GM18519 (cell line): ENCODE results near the gene CD74.
"Not testable (repeated sequence)": the region's sequence is repeated elsewhere in the genome, so short reads cannot be mapped to it uniquely, and the experiment has no call there.

ENCODE experiments used
- ATAC-seq: cut with Tn5 transposase; IDR thresholded peaks from one replicate; pipeline ENCODE4 v1.9.1; 2021; ENCODE audit warnings: mild to moderate bottlenecking, moderate library complexity; ENCODE audit not compliant: unreplicated experiment, low FRiP score

Gene CD74

GRCh38 chr5:150442699-150443080, 30.0 kb upstream of the CD74 start:
- no peak for ATAC-seq

DNA sequence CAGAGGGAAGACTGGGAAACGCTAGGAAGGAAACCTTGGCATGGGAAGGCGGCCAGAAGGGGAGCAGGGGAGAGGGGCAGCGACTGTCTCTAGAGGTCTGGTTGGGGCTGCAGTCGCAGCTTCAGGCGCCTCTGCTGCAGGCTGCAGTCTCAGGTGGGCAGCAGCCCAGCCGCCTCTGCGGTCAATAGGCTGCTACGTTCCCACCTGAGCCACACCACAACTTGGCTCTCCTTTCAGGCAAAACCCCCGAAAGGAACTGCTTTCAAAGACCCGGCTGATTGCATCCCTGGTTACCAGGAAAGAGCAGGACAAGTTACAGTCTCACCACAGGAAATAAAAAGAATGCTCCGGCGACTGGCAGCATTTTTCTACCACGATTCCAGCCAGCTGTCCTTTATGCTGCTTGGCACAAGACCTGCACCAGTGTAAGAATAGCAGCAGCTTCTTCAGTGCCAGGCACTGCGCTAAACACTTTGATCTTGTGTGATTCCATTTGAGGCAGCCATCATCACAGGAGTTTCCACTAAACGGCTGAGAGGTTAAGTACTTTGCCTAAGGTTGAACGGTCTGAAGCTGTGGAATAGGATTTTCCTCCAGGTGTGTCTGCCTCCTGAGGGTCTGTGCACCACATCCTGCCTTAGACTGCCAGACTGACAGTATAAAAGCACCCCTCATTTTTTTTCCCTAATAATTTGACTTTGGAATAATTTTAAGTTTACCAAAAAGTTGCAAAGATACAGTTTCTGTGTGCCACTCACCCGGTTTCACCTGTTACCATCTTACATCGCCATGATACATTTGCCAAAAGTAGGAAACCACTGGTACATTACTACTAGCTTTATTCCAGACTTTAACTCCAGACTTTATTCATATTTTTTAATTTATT, 29.3 kb upstream of the CD74 start:
- no peak for ATAC-seq

DNA sequence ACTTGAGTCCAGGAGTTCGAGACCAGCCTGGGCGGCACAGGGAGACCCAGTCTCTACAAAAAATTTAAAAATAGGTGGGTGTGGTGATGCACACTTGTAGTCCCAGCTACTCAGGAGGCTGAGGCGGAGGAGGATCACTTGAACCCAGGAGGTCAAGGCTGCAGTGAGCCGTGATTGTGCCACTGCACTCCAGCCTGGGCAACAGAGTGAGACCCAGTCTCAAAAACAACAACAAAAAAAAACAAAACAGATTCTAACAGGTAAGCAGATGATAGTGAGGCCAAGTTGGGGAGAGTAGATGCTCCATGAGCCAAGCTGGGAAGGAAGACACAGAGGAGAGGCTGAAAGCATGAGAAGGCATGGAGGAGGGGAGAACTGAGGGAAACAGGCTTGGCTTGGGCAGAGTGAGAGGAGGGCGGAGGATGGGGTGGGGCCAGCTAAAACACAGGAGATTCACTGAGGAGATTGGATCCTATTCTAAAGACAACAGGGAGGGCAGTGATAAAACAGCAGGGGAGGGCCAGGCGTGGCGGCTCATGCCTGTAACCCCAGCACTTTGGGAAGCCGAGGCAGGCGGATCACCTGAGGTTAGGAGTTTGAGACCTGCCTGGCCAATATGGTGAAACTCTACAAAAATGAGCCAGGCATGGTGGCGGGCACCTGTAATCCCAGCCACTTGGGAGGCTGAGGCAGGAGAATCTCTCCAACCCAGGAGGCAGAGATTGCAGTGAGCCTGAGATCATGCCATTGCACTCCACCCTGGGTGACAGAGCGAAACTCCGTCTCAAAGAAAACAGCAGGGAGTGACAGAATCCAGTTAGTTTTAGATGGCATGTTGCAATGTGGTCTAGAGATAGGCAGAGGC, 28.5 kb upstream of the CD74 start:
- no peak for ATAC-seq

- ATAC-seq: no peak
These were observed 26.3 kb upstream of the CD74 start for GRCh38 chr5:150438873-150439546.

DNA sequence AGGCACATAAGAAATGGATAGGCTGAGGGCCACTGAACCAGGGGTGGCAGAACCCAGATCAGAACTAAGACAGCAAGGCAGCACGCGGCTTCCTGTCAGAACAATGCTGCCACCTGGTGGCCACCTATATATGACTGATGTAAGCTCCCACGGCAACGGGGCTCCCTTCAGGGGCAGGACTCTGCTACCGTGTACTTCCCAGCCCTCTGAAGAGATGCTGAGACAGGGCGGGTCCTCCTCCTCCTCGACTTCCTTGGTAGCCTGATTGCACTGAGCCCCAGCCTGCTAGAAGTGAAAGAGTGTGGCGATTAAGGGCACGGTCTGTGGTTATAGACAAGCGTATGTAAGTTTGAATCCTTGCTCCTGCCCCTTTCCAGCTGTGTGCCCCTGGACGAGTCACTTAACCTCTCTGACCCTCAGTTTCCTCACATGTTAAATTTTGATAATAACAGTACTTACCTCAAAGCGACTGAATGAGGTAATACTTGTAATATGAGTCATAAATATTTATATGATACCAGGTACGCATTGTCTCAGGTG, 23.5 kb upstream of the CD74 start:
- peak; percentile 91 for ATAC-seq

DNA sequence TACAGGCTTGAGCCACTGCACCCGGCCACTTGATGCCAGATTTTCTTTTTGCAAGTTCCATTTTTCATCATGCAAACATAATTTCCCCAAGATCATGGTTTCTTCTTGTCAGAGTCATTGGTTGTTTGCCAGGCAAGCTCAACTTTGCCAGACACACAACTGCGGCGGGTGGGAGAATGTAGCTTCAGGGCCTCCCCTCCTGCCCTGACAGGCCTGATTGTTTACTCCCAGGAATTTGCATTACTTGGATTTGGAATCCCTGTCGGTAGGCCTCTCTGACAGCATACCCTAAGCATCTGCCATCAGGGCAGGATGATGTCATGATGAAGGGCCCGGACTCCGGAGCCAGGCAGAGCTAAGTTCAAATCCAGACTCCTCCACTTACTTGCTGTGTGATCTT, 21.8 kb upstream of the CD74 start:
- no peak for ATAC-seq

DNA sequence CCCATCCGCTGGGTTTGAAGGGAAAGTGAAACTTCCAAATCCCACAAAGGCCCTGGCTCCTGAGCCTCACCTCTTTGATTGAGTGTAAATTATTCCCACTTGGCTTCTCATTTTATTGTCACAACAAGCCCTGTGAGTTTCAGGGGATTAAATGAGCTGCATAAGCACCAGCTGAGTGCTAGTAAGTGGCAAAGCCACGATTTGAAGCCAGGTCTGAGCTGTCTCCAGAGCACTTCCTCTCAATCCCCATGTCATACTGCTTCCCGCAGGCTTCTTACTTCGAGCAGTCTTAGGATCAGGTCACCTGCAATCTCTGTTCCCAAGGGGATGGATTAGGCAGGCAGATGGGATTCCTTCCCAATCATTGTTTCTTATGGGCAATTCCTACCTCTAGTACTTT, 18.9 kb upstream of the CD74 start:
- ATAC-seq: no peak

DNA sequence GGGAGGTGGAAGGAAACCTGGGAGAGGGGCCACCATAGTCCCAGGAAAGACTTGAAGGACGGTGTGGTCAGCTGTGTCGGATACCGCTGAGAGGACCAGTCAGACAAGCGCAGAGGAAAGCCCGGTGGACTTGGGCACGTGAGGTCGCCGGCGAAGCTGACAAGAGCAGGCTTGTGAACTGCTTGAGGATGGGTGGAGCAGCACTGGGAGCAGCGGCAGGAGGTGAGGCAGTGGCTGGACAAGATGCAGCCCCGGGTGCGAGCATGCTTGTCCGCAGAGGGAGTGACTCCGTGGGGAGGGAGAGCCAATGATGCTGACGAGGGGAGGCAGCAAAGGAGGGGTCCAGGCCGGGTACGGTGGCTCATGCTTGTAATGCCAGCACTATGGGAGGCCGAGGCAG, 18.3 kb upstream of the CD74 start:
- no peak for ATAC-seq

GRCh38 chr5:150429410-150429873, 16.7 kb upstream of the CD74 start:
- no peak for ATAC-seq

GRCh38 chr5:150428978-150429377, 16.3 kb upstream of the CD74 start:
- no peak for ATAC-seq

- ATAC-seq: no peak
These were observed 15.6 kb upstream of the CD74 start for GRCh38 chr5:150428106-150428876.

DNA sequence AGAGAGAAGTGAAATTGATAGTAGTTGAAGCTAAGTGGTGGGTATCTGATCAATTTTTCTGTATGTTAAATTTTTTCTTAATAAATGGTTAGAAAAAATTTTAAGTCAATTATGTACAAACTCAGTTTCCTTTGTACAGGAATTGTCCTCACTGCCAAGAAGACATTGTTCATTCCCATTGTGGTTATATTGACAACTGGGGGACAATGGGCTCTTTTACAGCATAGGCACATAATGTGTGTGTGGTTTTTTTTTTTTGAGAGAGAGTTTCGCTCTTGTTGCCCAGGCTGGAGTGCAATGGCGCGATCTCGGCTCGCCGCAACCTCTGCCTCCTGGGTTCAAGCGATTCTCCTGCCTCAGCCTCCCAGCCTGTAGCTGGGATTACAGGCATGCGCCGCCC, 13.5 kb upstream of the CD74 start:
- not testable (repeated sequence) for ATAC-seq

- no peak for ATAC-seq
These were observed 10.0 kb upstream of the CD74 start for GRCh38 chr5:150422758-150423157.

- ATAC-seq: no peak
These were observed 9.4 kb upstream of the CD74 start for GRCh38 chr5:150422075-150422474.

DNA sequence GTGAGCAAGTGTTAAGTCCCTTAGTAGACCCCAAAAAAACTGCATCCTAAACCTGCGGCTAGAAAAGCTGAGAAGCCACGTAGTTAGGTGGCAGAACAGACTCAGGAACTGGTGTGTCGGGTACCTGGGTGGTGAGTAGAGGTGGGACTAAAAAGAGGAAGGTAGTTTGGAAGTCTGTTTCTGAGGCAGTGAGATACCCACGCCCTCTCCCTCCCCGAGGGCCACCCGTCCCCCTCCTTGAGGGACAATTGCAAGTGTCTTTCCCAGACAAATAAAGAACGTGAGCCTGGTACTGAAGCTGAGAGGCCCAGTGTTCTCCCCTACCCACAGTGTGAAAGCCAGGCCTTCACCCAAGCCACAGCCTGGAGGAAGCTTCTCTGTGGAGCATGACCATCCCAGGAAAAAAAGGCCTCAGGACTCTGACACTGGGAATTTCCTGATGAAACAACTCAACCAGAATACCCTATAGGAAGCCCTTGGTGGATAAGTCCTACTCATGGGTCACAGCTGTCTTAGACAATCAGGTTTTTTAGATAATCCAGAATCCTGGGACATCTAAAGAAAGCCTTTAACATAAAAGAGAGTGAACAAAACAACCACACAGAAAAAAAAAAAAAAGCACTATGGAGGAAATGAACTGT, 7.0 kb upstream of the CD74 start:
- no peak for ATAC-seq

DNA sequence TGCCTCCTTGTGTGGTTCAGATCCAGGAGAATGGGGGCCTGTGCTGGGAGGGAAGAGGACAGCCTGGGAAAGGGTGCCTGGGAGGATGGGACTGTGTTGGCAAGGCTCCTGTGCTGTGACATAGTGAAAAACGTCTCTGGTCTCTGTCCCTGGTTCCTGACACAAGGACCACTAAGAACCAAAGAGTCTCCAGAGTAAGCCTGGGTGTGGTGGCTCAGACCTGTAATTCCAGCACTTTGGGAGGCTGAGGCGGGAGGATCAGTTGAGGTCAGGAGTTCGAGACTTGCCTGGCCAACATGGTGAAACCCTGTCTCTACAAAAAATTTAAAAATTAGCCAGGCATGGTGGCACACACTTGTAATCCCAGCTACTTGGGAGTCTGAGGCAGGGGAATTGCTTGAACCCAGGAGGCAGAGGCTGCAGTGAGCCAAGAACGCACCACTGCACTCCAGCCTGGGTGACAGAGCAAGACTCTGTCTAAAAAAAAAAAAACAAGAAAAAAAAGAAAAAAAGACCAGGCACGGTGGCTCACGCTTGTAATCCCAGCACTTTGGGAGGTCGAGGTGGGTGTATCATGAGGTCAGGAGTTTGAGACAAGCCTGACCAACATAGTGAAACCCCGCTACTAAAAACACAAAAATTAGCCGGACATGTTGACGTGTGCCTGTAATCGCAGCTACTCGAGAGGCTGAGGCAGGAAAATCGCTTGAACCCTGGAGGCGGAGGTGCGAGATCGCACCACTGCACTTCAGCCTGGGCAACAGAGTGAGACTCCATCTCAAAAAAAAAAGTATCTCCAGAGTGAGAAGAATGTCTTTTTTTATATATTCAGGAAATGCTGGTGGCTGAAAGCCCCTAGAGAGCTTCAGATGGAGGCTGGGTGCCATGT, 1.4 kb upstream of the CD74 start:
- not testable (repeated sequence) for ATAC-seq

DNA sequence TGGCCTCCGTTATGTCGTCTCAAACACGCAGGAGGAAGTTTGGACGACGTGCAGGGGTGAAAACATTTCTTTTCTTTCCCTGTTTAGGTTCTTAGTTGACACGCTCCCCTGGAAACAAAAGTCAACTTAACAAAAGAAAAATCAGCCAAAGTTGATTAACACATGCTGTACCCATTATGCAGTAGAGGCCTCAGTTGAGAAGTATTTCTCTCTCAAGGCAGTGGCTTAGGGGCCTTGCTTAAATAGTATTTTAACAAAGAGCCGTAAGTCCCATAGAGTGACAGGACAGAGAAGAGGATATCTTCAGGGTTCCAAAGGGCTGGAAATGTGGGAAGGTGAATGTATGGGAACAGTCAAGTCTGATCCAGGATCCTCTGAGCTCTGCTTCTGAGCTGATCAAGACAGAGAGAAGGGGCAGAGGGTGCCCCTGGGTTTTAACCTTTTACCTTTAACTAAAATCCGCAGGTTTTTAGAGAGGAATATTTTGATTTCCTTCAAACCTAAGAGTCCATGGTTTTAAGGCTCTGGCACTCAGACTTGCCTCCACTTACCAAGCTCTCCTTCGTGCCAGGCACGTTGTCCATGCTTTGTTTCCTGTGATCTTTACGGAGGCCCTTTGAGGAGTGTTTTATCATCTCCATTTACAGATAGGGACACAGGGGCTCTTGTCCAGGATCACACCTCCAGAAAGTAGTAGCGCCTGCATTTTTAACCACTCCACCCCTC, 629 bp upstream of the CD74 start:
- ATAC-seq: no peak
